HT-29 (cell line): ENCODE data around the gene SLC16A7. TPM values are rescaled to one million over a fixed set of nuclear protein-coding genes. Genes with fewer than 3 reads are reported as not detected.
A peak's percentile ranks its signal among the peaks of the same experiment; 100 is the strongest.
"Not testable (repeated sequence)": the region's sequence is repeated elsewhere in the genome, so short reads cannot be mapped to it uniquely, and the experiment has no call there.

Source experiments
- DNase-seq: peaks from one replicate; pipeline ENCODE4 v3.0.0-alpha.2; 2015; ENCODE audit warnings: low spot score
- total RNA-seq: library from RNA; depleted of rRNA; stranded (reverse); fragments of >200 nt; shearing (Covaris generic); gene quantifications from 2 replicates; pipeline ENCODE4 v1.2.3, GENCODE V29; 2014; rRNA removed

Gene SLC16A7
- 3.0 and 15.8 TPM in 2 replicates for total RNA-seq

- peak; percentile 77 for DNase-seq
These were observed at the start of gene SLC16A7 for GRCh38 chr12:59595883-59596540. TSS of gene SLC16A7 (plus strand) at chr12:59596029. CDS start at chr12:59704802, 108,773 bp downstream.

- DNase-seq, result peak; percentile 72
These were observed 46.9 kb upstream of the SLC16A7 start for GRCh38 chr12:59548930-59549329.

GRCh38 chr12:59559696-59560095 lies 36.1 kb upstream of the SLC16A7 start:
- DNase-seq, result no peak

DNA sequence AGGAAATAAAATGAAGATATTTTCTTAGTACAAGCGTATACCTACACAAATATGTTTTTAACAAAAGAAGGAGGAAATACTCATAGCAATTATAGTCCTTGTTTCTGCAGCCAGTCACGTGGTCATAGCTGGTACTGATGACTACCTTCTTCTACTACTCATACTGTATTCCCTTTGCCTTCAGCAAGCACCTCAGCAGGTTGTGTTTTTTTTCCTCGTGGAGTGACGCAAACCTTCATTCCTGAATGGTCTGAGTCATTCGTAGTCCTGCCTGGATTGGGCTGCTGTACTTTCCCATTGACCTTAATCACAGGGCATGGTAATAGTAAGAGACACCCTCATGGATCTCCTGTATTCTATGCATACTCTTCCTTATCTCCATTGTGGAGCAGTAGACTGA lies 25.7 kb upstream of the SLC16A7 start:
- DNase-seq, result no peak

- no peak for DNase-seq
These were observed 21.4 kb upstream of the SLC16A7 start for GRCh38 chr12:59574406-59574805.

DNA sequence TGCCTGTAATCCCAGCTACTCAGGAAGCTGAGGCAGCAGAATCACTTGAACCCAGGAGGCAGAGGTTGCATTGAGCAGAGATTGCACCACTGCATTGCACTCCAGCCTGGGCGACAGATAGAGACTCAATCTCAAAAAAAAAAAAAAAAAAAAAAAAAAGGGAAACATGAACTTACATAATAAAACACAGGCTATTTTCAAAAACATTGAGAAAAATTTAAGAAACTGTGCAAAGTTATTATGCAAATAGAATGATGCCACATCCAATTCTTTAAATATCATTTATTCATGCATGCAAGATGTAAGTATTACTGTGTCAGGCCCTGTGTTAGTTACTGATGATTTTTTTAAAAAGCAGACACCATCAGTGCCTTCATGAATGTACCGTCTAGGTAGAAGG lies 20.0 kb upstream of the SLC16A7 start:
- DNase-seq, result no peak

DNA sequence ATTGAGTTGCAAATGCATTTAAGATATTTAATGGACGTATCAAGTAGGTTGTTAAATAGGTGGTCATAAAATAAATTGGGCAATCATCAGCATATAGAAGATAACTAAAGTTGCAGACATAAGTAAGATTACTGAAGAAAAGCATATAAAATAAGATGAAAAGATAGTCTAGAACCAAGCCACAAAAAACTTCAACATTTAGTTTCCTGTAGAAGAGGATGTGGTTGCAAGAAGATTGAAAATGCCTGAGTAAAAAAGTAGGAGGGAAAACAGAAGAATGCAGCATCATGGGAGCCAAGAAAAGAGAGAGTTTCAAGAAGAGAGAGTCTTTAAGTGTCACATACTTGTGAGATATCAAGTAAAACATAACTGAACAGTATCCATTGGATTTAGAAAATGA lies 17.6 kb upstream of the SLC16A7 start:
- no peak for DNase-seq

DNA sequence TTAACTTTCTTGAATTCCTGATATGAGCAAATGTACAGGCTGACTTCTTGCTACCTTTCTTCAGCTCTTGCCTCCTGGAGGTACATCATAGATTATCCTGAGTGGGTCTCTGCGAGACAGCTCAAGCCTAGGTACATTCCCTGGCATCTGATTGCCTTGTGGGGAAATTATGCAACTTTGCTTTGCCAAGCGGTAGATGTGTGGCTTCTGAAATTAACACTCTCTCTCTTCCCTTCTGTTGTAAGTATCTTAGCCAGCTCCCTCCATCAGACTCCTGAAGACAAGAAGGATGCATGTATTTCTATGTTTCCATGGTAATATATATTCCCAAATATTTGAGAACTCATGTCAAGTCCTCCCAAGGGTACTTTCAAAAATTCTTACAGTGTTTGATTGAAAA lies 16.2 kb upstream of the SLC16A7 start:
- DNase-seq, result no peak

- no peak for DNase-seq
These were observed 15.8 kb upstream of the SLC16A7 start for GRCh38 chr12:59580050-59580449.

DNA sequence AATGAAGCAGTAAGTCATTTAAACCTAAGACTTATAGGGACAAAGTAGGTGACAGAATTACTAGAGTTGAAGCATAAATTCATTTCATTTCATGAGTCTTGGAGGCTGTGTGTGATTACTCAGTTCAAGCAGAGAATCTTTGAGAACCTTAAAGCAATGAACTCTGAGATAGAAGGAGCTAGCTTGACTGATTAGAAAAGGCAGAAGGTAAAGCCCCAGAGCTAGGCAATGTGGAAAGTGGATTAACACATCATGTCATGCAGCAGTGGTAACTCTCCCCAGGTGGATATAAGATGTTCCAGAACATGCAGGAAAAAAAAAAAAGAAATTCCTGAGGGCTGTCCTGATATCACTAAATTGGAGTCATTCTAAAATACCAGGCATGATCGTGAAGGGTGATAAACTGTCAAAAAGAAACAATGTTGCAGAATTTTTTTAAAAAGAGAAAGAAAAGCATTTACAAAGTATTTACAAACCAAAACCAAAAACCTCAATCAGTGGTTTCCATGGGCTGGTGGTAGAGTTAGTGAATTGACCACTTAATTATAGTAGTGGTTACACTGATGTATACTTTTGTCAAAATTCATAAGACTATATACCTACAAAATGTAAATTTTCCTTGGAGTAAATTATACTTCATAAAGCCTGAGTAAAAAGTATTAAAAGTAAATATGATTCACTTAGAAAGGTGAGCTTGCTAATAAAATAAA lies 12.7 kb upstream of the SLC16A7 start:
- no peak for DNase-seq

DNA sequence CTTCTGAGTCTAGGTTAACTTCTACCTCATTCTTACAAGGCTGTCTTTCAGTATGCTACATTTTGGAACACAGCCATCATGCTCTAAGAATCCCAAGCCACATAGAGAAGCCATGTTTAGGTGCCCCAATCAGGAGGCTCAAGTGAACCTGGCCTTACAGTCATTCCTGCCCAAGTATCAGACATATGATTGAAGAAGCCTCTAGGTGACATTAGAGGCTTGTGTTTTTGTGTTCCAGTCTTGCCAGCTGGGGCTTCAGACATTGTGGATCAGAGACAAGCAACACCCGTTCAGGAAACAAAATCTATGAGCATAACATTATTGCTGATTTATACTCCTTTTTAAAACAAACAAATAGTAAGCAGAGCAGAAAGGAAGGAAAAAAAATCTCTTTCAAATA lies 8.1 kb upstream of the SLC16A7 start:
- no peak for DNase-seq

DNA sequence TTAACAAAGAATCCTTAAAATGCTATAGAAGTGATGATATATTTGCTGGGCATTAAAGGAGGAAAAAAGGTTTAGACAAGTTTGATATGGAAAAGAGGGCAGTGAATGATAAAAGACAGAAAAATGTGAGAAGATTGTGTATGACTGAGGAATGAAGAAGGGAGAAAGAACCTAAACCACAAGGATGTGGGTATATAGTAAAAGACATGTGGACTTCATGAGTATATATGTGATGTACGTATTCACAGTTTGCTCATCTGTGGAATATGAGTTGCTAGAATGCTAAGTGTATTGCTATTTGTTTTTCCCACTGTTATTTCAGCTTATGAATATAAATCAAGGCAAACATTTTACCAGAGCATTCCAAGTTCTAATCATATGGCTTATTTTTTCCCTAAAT lies 2.1 kb upstream of the SLC16A7 start:
- no peak for DNase-seq

DNA sequence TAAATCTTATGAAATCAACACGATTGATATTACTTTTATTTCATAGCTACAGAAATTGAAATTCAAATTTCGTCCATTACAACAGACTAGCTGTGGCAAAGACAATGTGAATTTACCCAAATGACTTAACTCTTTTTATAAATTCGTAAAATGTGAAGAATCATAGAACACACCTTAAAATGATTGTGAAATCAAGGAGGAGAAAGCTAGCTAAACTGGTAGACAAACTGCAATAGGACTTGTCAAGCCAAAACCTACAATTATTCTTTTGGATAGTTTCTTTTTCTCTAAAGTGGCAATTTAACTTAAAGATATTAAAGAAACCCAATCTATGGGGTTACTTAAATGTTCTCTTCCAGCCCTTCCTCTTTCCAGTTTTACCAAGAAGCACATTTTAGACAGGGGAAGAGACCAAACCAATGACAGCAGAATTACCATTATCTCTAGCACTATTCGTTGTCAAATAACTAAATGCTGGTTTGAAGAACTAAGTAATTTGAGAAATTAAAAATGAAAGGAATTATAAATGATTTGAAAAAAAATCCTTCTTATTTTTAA lies 807 bp upstream of the SLC16A7 start:
- DNase-seq, result peak; percentile 9

DNA sequence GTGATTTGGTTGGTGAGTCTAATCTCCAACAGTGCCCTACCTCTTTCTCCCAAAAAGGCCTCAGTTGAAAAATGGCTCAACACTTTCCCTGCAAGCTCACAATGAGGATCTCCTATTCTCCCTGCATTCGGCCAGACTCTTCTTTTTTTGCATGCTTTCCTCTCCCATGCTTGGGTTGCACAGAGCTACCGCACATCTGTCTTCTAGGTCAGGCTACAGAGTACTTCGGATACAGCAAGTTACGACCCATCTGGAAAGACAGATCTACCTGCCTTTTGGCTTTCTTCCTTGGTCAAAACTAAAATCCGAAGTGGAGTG lies 305 bp upstream of the SLC16A7 start:
- DNase-seq, result no peak

DNA sequence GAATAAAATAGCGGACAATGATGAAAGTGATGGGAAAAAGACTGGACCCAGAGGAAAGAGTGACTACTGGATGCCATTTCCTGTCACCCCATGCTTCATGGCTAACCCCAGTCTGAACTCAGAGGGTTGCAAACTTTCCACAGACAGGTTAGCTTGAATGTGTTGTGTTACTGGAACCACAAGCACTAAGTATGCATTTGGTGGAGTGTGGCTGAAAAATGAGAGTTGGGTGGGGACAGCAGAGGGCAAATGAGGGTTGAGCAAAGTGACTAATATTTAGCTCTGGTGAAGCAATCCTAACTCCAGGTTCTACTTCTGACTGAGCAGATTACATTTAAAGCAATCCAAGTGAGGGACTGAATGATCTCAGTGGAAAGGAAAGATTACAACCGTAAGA lies 1.6 kb downstream of the SLC16A7 start:
- peak; percentile 61 for DNase-seq

DNA sequence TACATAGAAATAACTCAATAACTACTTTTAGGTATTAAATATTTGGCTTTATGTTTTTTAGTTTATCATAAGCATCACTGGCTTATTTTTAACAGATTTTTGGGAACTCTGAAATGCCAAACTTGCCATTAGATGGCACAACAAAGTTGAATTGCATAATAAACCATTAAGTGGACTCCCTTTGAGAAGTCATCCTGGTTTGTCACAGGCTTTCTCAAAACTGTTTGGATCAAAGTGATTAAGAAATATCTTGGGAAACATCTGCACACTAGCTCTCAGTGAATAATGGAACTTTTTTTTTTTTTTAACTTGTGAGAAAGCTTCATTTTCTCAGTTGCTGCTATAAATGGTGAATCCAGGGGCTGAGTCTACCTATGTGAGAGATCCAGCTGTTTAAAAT lies 4.3 kb downstream of the SLC16A7 start:
- no peak for DNase-seq

- no peak for DNase-seq
These were observed 7.9 kb downstream of the SLC16A7 start for GRCh38 chr12:59603754-59604153.

DNA sequence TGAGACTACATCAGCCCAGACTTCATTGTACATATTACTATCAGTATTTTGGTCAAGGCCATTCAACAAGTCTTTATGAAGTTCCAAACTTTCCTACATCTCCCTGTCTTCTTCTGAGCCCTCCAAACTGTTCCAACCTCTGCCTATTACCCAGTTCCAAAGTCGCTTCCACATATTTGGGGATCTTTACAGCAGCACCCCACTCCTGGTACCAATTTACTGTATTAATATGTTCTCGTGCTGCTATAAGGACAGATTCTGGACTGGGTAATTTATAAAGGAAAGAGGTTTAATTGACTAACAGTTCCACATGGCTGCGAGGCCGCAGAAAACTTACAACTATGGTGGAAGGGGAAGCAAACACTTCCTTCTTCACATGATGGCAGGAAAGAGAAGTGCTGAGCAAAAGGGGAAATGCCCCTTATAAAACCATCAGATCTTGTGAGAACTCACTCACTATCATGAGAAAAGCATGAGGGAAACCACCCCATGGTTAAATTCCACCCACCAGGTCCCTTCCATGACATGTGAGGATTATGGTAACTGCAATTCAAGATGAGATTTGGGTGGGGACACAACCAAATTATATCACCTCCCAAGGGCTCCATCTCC lies 17.1 kb downstream of the SLC16A7 start:
- DNase-seq, result not testable (repeated sequence)

- DNase-seq, result no peak
These were observed 19.8 kb downstream of the SLC16A7 start for GRCh38 chr12:59615392-59616165.

- DNase-seq, result no peak
These were observed 23.8 kb downstream of the SLC16A7 start for GRCh38 chr12:59619461-59620240.

DNA sequence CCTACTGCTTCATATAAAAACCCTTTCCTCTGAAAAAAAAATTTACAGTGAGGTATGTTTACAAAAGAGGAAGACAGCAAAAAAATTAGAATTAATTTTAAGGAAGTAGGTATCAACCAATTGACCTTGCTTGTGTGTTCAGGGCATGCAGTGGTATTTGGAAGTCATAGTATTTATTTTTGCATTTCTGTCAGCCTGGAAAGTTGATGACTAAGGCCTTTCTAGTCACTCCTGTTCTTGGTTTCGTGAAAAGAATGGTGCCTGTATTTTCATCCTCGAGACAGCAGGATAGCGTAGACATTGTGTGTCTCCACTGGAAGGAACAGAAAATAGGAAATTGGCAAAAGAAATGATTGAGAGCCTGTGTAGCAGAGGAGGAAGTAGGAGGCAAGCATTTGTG lies 24.5 kb downstream of the SLC16A7 start:
- DNase-seq, result no peak
